Uterus (tissue), 4 donors: ENCODE measurements around the gene ATP10A. TPM values are rescaled to one million over a fixed set of nuclear protein-coding genes. Genes with fewer than 3 reads are reported as not detected.

Experiments used
- DNase-seq, 2 donors: peaks; one replicate each; pipeline ENCODE4 v3.0.0-alpha.2; 2019 to 2020
- H3K27ac ChIP-seq, 2 donors: fragments of 200-600 bp; sonication (generic); 1 replicate in 1 of 2; 2 replicates in 1 of 2; pipeline ENCODE4 v1.5.1; 2016 to 2018
- H3K27me3 ChIP-seq, 2 donors: fragments of 200-600 bp; sonication (generic); one replicate each; pipeline ENCODE4 v1.5.1; 2018 to 2019; ENCODE audit warnings: control low read depth in 1 of 2
- H3K36me3 ChIP-seq, 2 donors: fragments of 200-600 bp; sonication (generic); one replicate each; pipeline ENCODE4 v1.5.1; 2019; ENCODE audit warnings: control low read depth in 1 of 2
- H3K4me1 ChIP-seq, 2 donors: fragments of 200-600 bp; sonication (generic); one replicate each; pipeline ENCODE4 v1.5.1; 2018 to 2019; ENCODE audit warnings: control low read depth in 1 of 2
- H3K4me3 ChIP-seq, 2 donors: fragments of 200-600 bp; sonication (generic); 1 replicate in 1 of 2; 2 replicates in 1 of 2; pipeline ENCODE4 v1.5.1; 2018 to 2019; ENCODE audit warnings: mild to moderate bottlenecking in 1 of 2
- H3K9me3 ChIP-seq, 2 donors: fragments of 200-600 bp; sonication (generic); one replicate each; pipeline ENCODE4 v1.5.1; 2019; ENCODE audit warnings: control low read depth in 1 of 2
- CTCF ChIP-seq, 4 experiments: fragments of 200-600 bp in 2 of 4; fragments of 450-650 bp in 2 of 4; sonication (generic) in 2 of 4; IDR thresholded peaks; one replicate each; pipeline ENCODE4 v1.5.1; 2016 to 2019; ENCODE audit warnings: antibody characterized with exemption in 4 of 4, mild to moderate bottlenecking in 2 of 4, moderate library complexity in 1 of 4
- POLR2A ChIP-seq, 2 donors: fragments of 450-650 bp; IDR thresholded peaks; one replicate each; pipeline ENCODE4 v1.6.1; 2016; ENCODE audit warnings: antibody characterized with exemption in 2 of 2, mild to moderate bottlenecking in 1 of 2, moderate library complexity in 1 of 2
- intact Hi-C: fragments of 100-400 bp; cut with DNase I; formaldehyde crosslinking; loops from one replicate; pipeline ENCODE4 v1.15.1; 2023; ENCODE audit warnings: low total_unique reads
- total RNA-seq, 4 donors: library from RNA; depleted of rRNA in 3 of 4; stranded (reverse); fragments of >200 nt in 3 of 4; gene quantifications; one replicate each; pipeline versions ENCODE4 v1.1.0 to v1.2.4, GENCODE V29; 2014 to 2023
- donor health status: DM: yes; HTN: yes; CAD: no.

Gene ATP10A
- total RNA-seq, 4 donors from 2014 or later = 0.29 to 3.8 (median 2.5) TPM

DNA sequence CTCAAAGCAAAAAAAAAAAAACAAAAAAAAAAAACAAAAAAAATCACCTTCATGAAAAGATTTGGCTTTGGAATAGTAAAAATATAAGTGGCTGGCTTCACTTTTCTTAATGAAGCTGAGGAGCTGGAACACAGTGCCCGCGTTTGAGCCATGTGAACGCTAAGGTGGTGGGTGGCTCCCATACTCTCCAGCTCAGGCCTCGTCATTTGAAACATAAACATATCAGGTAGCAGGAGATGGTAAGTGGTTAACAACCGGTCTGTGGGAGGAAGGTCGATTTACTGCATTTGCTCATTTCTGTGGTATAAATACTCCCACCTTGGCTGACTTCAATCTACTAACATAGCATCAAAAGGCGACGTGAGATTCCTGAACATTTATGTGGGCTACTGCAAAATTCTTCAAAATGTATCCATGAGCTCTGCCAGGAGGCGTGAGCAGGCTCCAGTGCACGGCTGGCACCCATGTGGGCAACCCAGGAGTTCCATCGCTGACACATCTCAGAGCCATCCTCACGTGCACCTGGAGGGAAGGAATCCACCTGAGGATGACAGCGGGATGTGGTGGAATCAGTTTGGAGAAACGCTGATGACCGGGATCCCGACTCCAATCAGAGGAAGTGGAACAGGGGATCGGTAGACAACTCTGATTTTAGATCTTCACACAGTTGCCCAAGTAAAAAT, 157.6 kb downstream of the ATP10A start:
- Histone ChIP-seq H3K4me3 (no peak overlapping the region), H3K36me3 (no peaks in the 10 kb centered on the region), H3K4me1 (no peaks in the 10 kb centered on the region), H3K9me3 (no peaks in the 10 kb centered on the region), H3K27ac (no peak overlapping the region), H3K27me3 (no peaks in the 10 kb centered on the region)
- TF ChIP-seq CTCF (IDR thresholded peaks at IDR 0.05) (no peak), POLR2A (IDR thresholded peaks at IDR 0.05) (no peak)
- no peak for DNase-seq
- intact Hi-C loops = no loop called here

DNA sequence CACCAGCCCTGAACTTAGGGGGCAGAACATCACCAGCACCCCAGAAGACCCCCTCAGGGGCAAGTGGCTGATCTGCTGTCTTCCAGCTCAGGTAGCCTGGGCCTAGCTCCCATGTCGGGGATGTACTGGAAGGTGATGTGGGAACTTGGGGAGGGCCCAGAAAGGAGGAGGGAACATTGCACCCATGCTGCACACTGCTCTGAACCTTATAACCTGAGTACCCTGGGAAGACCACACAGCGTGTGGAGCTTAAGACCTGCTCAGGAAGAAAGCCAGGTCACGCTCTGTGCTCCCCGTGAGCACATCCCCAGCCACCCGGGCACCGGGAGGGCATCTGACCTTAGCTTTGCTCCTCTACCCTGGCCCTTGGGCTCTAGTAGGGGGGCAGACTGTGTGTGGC, 159.4 kb downstream of the ATP10A start:
- no peak for TF ChIP-seq POLR2A (IDR thresholded peaks at IDR 0.05)
- no peak for TF ChIP-seq CTCF (IDR thresholded peaks at IDR 0.05)
- no peaks in the 10 kb centered on the region for H3K9me3 ChIP-seq
- no peaks in the 10 kb centered on the region for H3K4me1 ChIP-seq
- no peak for DNase-seq
- no peak overlapping the region for H3K27ac ChIP-seq
- intact Hi-C loops = no loop called here
- no peaks in the 10 kb centered on the region for H3K36me3 ChIP-seq
- H3K4me3 ChIP-seq = no peak overlapping the region
- H3K27me3 ChIP-seq = no peaks in the 10 kb centered on the region

DNA sequence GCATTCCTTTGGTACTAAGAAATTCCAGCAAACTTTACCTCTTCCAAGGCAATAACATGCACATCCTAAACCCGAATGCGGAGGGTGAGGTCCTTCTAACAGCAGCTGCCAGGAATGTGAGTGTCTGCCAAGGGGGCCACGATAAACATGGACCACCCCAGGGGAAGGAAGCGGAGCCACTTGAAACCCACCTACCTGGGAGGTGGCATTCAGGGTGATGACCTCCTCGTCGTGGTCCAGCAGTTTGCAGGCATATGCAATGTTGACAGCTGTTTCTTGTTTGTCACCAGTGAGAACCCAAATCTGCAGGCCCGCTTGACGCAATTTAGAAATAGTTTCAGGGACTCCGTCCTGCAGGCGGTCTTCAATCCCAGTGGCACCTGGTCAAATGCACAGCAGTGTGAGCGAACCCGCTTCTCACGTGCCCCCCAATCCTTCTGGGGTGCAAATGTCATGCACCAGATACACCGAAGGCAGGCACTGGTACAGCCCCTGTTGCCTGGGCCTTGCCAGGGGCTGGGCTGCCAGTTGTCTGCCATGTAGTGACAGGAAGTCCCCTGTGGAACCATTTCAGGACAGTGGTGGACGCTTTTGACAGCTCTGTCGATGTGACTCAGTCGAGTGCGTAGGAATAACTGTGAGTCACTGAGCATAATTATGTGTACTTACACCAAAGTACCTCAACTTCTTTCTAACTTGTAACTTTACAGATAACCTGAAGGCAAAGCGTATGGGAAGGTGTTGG, 161.2 kb downstream of the ATP10A start:
- no peaks in the 10 kb centered on the region for H3K9me3 ChIP-seq
- H3K4me3 ChIP-seq = no peak overlapping the region
- H3K4me1 ChIP-seq = no peaks in the 10 kb centered on the region
- no peak overlapping the region for H3K27ac ChIP-seq
- no peaks in the 10 kb centered on the region for H3K27me3 ChIP-seq
- no peak for DNase-seq
- no peaks in the 10 kb centered on the region for H3K36me3 ChIP-seq
- TF ChIP-seq CTCF (IDR thresholded peaks at IDR 0.05) (no peak), POLR2A (IDR thresholded peaks at IDR 0.05) (no peak)
- intact Hi-C loops = no loop called here

DNA sequence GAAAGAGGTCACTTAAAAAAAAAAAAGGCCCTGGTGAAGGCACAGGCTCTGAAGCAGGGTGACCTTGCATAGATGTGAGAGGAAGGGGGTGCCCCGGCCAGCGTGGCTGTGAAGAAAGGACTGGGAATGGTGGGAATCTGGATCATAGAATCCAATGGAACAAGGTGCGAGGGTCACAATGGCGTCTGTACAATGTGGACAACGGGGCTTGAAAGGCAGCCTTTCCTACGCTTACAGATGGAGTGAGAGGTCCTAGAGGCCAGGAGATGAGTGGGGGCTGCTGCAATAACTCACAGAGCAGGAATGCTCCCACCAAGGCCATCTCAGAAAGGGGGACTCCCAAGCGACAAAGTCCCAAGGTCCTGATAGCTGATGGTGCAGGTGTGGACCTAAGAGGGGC, 162.2 kb downstream of the ATP10A start:
- Histone ChIP-seq H3K27ac (no peak overlapping the region), H3K4me1 (no peaks in the 10 kb centered on the region), H3K36me3 (no peaks in the 10 kb centered on the region), H3K9me3 (no peaks in the 10 kb centered on the region), H3K27me3 (no peaks in the 10 kb centered on the region), H3K4me3 (no peak overlapping the region)
- intact Hi-C loops = no loop called here
- no peak for DNase-seq
- TF ChIP-seq CTCF (IDR thresholded peaks at IDR 0.05) (no peak), POLR2A (IDR thresholded peaks at IDR 0.05) (no peak)

- H3K9me3 ChIP-seq = no peaks in the 10 kb centered on the region
- no peak for TF ChIP-seq POLR2A (IDR thresholded peaks at IDR 0.05)
- TF ChIP-seq CTCF (IDR thresholded peaks at IDR 0.05) = no peak
- H3K4me1 ChIP-seq = no peaks in the 10 kb centered on the region
- intact Hi-C loops = no loop called here
- no peaks in the 10 kb centered on the region for H3K36me3 ChIP-seq
- H3K27me3 ChIP-seq = no peaks in the 10 kb centered on the region
- no peak for DNase-seq
- H3K27ac ChIP-seq = no peak overlapping the region
- H3K4me3 ChIP-seq = no peak overlapping the region
These were observed 165.5 kb downstream of the ATP10A start for GRCh38 chr15:25697586-25697985.
